Stimulated activated naive CD4-positive, alpha-beta T cell treated with Interleukin-2 at 50 U/mL for 16 hours (primary cell): Measurements from ENCODE around the gene ADORA1.

Experiments
- DNase-seq: peaks from one replicate; lab custom pipeline; 2025; lab: John Stamatoyannopoulos, UW

The ADORA1 gene

DNA sequence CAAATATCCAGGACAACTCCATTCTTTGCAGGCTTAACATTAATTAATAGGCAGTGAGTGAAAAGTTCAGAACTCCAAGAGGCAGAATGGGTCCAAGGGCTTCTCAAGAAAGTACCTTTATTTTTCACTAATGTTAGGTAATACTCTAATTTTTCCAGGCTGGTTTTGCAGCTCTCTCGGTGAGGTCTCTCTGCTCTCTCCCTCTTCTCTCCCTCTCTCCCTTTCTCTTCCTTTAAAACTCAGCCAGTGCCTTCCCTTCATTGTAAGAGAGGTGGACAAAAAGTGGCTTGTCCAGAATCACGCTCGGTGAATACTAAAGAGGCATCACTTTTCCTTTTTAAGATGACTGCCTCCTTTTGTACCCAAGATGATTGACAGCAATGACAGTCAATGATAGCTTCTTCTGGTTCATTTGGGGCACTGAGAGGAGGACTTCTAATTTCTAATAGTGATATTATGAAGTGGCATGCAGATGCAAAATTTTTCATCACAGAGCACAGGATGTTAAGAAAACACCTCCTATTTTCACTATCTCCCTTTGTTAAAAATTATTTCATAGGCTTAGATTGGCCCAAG, 60.3 kb downstream of the ADORA1 start:
- no peak for DNase-seq

DNA sequence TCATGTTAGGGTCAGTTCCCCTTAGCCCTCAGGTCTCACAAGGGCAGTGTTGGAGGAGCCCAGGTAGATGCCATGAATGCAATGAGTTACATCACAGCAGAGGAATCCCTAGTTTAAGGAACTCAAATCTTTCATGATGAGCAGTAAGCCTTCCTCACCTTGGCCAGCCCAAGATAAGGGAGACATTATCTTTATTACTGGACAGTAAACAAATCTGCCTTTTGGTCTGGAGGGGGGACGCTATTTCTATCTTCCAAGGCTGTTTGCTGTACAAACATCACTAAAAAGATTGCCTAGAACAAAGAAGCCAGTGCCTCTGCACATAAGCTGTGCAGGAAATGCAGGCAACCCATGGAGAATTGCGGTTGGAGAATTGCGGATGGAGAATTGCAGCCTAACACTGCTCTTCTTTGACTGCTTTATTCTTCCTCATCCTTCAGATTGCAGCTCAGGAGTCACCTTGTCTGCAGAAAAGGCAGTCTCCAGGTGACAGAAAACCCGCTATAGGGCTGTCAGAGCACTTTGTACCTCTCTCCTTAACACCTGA, 61.2 kb downstream of the ADORA1 start:
- no peak for DNase-seq

DNA sequence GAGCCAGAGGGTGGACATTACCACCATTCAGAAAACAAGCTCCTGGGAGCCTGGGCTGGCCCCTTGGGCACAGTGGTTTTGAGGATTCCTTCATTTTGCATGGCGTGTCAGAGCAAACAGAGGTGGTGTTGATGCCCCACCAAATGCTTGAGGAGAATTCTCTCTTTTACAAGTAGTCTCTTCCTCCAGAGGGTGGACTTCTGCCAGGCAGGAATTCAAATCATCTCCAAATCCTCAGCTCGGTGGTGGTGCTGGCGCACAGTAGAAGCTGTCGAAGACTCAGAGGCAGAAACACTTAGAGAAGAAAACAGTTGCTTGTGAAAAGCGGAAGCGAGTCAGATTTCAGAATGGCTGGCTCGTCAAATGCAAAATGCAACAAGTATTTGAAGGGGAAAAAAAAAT, 62.4 kb downstream of the ADORA1 start:
- no peak for DNase-seq

DNA sequence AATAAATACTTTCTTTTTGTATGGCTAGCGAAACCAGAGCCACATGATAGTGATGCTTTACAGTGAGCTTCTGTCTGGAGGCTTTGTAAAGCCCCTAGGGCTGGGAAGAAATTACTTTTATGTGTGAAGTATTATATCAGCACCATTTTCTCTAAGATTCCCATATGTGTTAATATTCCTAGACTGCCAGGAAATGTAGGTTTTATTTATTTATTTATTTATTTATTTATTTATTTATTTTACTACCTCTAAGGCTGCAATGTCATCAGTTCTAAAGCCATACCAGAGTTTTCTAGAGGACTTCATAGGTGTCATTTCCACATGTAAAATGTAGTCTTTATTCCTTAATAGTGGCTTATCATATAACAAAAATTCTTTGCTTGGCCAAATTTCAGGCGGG, 63.4 kb downstream of the ADORA1 start:
- no peak for DNase-seq

DNA sequence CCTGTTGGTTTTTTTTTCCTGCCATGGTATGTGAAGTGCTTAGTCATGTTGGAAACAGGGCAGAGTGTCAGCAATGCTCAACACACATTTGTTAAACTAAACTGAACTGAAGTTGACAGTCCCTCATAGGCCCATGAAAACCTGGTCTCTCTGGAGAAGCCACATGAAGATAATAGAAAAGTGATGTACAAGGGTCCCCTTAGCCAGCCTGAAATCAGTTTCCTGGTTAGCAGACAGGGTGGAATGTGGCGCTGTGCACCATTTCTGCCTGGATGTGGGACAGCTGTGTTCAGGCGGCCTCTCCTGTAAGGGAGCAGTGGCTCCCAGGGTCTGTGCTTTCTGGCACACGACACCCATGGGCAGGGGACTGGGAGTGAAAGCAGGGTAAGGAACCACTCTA, 68.8 kb downstream of the ADORA1 start:
- no peak for DNase-seq

DNA sequence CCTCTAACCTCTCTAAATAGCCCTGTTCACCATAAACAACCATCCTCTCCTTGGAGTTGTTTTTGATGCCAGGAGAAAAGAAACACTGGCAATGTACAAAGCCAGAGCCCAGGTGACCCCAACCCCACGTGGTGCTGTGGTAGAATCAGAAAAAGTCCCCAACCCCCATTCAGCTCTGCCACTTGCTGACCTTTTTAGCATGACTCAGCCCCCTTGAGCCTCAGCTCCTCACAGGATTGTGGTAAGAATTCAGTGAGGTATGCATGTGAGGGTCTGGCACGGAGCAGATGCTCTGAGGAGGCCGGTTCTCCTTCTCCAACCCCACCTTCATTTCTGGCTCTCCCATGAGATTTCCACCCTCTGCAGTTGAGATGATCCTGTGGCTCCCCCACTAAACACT, 70.1 kb downstream of the ADORA1 start:
- DNase-seq, result no peak

DNA sequence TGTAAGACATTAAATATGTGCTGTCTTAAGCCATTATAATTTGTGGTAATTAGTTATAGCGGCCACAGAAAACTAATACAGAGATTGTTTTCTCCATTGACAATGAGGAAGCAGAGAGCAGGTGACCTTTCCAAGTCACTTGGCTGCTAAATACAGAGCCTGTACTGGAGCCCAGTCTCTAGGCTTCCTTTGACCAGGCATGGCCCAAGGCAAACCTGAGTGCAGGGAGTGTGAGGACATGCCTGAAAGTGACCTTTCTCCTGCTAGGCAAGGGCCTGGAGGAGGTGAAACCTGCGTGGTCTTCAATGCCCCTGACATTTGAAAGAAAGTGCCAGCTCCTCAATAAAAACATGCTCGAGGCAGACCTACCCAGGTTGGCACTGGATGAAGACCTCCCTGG, 71.5 kb downstream of the ADORA1 start:
- DNase-seq, result no peak

DNA sequence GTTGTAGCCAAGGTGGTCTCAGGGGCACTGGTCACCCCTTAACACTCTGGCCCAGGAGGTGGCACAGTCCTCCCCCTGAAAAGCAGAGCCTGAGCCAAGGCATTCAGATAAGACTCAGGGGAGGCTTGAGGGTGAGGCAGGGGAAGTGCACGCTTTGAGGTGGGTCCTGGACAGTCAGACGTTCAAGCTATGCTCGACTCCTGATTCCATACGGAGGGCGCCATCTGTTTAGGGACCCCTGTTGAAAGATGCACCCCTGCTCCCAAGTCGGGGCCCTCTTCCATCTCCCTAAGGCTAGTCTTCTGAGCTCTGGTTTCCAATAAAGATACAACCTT, 71.9 kb downstream of the ADORA1 start:
- no peak for DNase-seq

DNA sequence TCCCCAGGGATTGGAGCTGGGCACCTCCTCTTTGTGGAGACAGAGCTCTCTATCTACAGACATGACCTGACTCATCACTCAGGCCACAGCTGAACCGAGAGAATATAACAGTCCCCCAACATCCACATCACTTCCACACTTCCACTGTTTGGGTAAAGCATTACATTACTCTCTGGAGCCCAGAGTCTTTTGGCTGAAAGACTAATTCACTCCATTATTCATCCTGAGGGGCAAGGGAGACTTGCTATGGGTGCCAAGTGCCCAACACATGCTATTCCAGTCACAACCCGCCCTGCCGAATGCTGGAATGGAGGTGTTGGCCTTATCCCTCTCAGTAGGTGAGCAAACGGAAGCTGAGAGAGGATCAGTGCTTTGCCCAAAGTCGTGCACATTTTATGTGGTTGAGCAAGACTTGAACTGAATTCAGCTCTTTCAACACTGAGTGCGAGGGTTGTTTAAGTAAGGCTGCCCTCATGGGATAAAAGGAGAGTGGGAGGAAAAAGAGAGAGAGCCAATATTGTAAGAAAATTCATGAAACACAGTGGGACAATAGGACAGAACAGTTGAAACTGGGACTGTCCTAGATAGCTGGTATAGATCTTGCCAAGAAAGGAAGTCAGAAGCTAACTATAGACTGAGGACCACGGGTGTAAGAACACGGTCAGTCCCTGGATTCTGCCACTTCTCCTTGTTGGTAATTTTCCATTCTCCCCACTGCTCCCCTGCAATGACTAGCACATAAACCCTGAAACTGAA, 72.5 kb downstream of the ADORA1 start:
- no peak for DNase-seq

DNA sequence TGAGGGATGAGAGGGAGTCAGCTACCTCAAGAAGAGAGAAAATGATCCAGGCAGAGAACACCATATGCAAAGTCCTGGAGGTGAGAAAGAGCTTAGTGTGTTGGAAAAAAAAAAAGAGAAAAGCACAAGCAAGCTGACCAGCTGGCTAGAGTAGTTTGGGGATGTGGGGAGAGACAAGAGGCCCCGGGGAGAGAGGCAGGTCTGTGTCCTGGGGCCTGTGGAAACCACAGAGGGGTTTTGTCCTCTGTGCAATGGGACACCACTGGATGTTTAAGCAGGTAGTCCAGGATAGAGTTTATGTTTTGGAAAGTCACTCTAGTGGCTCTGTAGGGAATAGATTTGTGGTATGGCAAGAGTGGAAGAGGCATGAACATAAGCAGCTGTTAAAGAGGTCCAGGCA, 73.4 kb downstream of the ADORA1 start:
- no peak for DNase-seq

DNA sequence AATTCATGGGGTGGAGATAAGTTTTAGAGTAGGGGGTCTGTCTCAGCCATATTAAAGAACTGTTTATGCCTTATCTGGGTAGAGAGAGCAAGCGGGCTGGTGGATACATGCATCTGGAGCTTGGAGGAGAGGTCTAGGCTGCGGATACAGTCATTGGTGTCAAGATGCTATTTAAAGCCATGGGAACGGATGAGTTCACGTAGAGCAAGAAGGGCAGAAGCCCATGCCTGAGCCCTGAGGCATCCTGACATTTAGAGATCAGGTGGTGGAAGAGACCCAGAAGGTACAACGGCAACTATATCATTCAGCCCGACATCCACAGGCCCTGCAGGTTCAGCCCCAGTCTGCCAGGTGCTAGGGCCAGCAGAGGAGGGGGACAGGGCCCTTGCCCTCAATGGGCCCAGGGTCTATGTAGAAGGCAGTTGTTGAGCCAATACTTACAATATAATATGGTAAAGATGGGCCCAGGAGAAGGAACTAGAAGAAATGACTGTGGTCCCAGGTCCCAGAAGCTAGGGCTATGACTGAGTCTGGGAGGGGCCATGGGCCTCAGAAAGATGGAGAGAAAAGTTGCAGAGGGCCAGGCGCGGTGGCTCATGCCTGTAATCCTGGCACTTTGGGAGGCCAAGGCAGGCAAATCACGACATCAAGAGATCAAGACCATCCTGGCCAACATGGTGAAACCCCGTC, 74.1 kb downstream of the ADORA1 start:
- DNase-seq, result no peak

DNA sequence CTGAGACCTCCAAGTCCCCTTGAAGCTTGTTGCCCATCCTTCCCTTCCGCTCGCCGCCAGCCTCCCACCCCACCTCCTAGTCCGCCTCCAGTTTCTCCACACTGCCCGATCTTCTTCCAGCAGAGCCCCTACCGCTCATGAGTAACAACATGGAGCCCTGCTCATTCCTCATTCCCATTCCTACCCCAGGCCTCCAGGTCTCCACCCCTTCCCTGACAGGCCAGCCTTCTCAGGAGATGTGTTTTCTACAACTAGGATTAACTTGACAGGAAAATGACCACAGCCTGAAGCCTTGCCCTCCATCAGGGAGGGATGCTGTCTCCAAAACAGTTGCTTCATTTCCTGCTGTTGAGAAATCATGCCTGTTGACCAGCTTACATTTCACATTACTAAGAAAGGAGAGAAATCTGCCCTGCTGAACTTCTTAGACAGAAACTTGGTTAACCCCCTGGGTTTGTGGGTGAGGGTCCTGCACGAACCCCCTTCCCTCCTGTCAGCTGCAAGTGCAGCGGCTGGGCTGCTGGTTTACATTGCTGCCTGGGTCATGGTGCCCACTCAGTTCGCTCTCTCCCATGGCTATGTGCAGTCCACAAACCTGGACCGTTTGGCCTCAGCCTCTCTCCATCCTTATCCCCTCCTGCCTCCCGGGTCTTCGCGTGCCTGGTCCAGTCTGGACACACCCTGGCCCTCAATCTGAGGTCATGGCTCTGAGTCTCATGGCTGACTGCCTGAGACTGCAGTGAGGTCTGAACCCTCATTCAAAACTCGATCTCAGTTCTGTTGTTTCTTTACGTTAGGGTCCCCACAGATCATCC, 75.1 kb downstream of the ADORA1 start:
- DNase-seq, result no peak

DNA sequence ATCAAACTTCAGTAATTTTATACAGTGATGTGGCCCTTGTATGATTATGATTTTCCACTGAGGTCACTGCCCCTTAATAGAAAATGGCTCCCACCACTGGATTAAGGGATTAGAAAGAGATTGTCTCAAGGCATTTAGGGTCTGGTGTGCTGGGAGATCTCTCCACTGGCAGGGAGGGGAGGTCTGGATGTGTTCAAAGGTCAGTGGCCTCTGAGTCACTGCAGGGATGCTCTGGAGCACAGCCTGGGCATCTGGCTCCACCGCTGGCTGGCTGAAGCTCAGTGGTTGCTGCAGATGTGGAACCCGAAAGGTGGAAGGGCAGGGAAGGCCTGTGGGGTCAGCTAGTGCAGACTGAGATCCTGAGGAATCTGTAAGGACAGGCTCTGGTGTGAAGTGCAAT, 77.2 kb downstream of the ADORA1 start:
- DNase-seq, result no peak

DNA sequence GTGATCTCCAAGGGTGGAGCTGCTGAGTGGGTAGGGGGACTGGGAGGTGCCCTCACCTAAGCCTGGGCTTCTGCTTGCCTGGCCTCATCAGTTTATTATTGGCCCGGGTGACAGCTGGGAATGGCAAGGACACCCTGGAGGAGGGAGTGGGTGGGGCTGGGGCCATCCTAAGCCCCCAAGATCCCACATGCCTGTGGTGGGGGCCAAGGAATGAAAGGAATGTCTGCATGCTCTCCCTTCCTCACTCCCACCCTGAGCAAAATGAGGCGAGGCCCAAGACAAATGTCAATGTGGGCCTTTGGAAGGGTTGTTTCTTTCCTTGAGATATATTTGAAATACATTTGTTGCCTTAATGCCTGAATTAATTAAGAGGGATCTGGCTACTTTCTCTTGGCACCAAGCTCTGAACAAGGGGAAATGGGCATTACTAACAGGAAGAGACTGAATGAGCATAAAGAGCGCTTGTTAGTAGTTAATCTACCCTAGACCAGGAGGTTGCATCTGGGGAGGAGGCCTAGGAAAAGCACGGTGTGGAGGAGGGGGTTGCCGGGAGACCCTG, 78.7 kb downstream of the ADORA1 start:
- DNase-seq, result no peak

DNA sequence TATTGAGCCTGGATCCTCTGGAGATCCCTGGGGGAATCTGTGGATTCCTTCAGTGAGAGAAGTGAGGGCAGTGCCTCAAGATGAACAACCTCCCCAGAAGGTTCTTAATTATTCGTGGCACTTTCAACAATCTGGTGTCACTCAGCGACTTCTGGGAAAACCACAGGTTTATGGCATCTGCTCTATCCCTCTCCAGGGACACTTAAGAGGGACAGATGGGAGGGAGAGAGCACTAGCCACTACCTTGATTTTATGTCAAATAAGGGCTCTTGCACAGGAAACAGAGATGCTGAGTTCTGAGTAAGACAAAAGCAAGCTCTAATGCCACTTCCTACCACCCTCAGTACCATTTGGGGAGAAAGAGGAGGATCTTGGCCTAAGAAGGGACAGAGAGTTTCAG, 80.2 kb downstream of the ADORA1 start:
- DNase-seq, result no peak

DNA sequence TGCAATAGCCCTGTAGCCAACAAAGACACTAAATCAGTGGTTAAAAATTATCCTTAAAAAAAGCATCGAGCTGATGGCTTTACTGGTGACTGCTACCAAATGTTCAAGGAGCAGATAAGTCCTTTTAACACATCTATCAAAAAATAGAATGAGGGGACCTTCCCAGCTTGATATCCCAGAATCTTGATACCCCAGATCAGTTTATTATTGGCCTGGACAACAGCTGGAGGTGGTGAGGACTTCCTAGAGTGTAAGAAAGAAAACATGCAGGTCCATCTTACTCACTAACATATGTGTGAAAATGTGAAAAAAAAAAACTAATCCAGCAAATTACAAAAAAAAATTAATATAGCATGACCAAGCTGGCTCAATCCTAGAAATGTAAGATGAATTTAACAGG, 80.7 kb downstream of the ADORA1 start:
- no peak for DNase-seq

DNA sequence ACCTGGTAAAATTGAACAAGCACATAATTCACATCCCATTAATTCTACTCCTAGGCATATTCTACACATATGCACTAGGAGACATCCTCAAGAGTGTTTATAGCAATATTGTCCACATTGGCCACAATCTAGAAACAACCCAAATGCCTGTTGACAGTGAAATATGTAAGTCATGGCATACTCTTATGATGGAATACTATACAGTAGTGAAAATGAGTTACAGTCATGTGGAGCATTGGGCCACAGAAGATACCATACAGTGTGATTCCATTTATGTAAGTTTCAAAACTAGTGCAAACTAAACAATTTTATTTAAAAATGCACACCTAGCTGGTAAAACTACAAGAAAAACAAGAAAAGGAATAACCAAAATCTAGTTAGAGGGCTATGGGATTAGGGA, 82.8 kb downstream of the ADORA1 start:
- DNase-seq, result no peak

DNA sequence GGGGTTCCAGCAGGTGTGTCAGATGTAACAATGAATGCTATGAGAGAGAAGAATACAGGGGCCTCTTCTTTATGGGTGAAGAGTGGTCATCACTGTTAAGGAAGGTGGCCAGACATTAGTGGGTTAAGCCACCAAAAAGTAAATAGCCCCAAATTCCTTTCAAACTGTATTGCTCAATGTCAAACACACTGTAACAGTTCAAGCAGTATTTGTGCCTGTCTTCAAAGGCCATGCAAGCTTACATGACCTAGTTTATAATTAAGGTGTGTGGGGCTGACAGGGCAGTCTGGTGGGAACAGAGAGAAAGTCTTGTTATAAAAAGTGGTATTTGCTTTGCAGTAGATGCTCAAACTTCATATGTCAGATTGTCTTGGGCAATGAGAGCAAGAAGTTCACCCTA, 83.5 kb downstream of the ADORA1 start:
- DNase-seq, result no peak

DNA sequence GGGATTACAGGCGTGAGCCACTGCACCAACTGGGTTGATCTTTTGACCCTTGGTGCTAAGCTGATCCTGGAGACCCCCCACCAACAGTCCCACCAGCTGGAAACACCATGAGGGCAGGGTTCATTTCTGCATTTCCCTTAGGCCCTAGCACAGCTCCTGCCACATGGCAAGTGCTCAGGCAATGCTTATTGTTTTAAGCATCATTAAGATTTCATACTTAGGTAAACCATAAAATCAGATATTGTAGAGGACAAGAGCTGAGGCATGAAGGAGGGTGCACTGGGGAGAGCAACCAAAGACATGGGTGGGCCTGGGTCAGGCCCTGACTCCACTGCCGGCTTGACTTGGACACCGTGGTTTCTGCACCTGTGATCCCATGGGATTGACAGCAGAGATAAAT, 84.3 kb downstream of the ADORA1 start:
- DNase-seq, result no peak

DNA sequence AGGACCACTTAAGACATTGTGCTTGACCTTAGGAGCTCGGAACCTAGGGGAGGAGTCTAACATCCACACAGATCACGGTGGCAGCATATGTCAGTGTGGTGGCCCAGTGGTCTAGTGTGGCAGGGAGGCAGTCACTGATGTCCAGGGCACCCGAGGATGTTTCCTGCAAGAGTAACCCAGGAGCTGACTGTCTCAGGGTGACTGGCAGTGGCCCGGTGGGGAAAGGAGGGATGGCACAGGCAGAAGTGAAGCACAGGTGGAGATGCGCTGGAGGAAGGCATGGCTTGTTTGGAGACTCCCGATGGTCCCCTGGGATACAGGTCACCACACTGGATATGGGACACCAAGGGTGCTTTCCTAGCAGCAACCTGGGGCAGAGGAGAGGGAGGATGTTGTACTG, 85.6 kb downstream of the ADORA1 start:
- no peak for DNase-seq

DNA sequence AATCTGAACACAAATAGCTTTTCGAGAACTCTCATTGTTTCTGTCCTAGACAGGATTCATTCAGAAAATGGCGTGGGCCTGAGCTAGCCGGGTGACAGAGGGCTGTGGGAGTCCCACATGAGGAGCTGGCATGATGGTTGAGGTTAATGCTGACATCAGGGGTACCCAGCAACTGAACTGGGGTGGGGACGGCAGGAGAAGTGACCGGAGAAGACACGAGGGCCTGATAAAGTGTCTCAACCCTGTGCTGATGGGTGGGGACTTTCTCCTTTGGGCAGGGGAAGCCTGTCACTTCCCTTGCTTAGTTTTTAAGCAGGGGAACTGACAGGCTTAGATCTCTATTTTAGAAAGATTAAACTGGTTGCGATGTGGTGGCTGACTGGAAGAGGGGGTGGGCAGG, 87.3 kb downstream of the ADORA1 start:
- no peak for DNase-seq

DNA sequence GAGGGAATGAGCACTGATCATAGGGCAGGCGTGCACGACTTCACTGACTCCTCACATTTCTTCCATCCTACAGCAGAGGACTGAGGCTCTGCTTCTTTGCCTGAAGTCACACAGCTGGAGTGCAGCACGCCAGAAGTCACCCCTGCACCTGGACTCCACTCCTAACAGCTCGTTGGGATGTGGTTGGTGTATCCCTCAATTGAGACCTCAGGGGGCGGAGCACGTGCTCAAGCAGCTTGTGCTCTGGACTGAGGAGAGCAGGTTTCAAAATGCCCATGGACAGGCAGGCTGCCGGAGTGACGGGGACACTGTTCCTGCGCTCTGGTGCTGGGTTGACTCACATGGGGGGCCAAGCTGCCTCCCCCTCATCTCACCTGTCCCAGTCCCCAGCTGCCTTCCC, 88.0 kb downstream of the ADORA1 start:
- no peak for DNase-seq
